DND-41 (cell line): ENCODE data around the gene B3GNT7.
"Not testable (repeated sequence)": the region's sequence is repeated elsewhere in the genome, so short reads cannot be mapped to it uniquely, and the experiment has no call there.

Experiments used
- ATAC-seq: fragments of 200-7000 bp; cut with Tn5 transposase; 3 replicates; pipeline ENCODE4 v1.9.1; 2021; ENCODE audit warnings: low read depth; ENCODE audit not compliant: insufficient read depth
- DNase-seq: peaks from one replicate; pipeline ENCODE4 v3.0.0-alpha.2; 2020
- H2AFZ ChIP-seq: 2 replicates; pipeline ENCODE4 v1.6.0; 2012; ENCODE audit warnings: low read depth, low read length
- H3K27ac ChIP-seq: 2 replicates; pipeline ENCODE4 v1.5.1; 2012; ENCODE audit warnings: low read length, inconsistent platforms
- H3K27me3 ChIP-seq: fragments of 200-600 bp; sonication (generic); 2 replicates; pipeline ENCODE4 v1.6.0; 2012; ENCODE audit warnings: low read length, mild to moderate bottlenecking, inconsistent platforms; ENCODE audit not compliant: insufficient read depth, poor library complexity
- H3K36me3 ChIP-seq: 2 replicates; pipeline ENCODE4 v1.5.1; 2012; ENCODE audit warnings: low read length, inconsistent platforms; ENCODE audit not compliant: insufficient read depth
- H3K4me1 ChIP-seq: 2 replicates; pipeline ENCODE4 v1.5.1; 2012; ENCODE audit warnings: mild to moderate bottlenecking, low read length; ENCODE audit not compliant: insufficient read depth
- H3K4me2 ChIP-seq: 2 replicates; pipeline ENCODE4 v1.6.0; 2012; ENCODE audit warnings: mild to moderate bottlenecking, moderate library complexity, low read length, inconsistent platforms; ENCODE audit not compliant: insufficient read depth
- H3K4me3 ChIP-seq, 2 experiments: fragments of 200-600 bp in 1 of 2; shearing (Covaris generic) in 1 of 2; 2 replicates each; pipeline ENCODE4 v1.5.1; 2012 to 2016; ENCODE audit warnings: inconsistent platforms in 2 of 2, low read length in 2 of 2, mild to moderate bottlenecking in 2 of 2, low read depth in 1 of 2, moderate library complexity in 1 of 2
- H3K79me2 ChIP-seq: 2 replicates; pipeline ENCODE4 v1.6.0; 2012; ENCODE audit warnings: low read length, inconsistent platforms; ENCODE audit not compliant: insufficient read depth
- H3K9ac ChIP-seq: 2 replicates; pipeline ENCODE4 v1.6.0; 2012; ENCODE audit warnings: low read depth, mild to moderate bottlenecking, inconsistent platforms, low read length, moderate library complexity
- H3K9me3 ChIP-seq: 2 replicates; pipeline ENCODE4 v1.5.1; 2012; ENCODE audit warnings: low read length, moderate library complexity, mild to moderate bottlenecking, inconsistent platforms; ENCODE audit not compliant: insufficient read depth, severe bottlenecking
- H4K20me1 ChIP-seq: 2 replicates; pipeline ENCODE4 v1.6.0; 2012; ENCODE audit warnings: low read length; ENCODE audit not compliant: insufficient read depth
- CTCF ChIP-seq: IDR thresholded peaks from 2 replicates; pipeline ENCODE4 v1.5.1; 2012; ENCODE audit warnings: borderline replicate concordance, low read length, moderate library complexity, mild to moderate bottlenecking; ENCODE audit not compliant: poor library complexity, severe bottlenecking; ENCODE audit errors: extremely low read depth
- EZH2 ChIP-seq: IDR thresholded peaks from 3 replicates; pipeline ENCODE4 v1.6.1; 2012; ENCODE audit warnings: borderline replicate concordance, low read depth, mild to moderate bottlenecking, moderate library complexity, low read length, inconsistent platforms; ENCODE audit not compliant: severe bottlenecking

Gene B3GNT7

GRCh38 chr2:231399853-231400680, 4.6 kb downstream of the B3GNT7 start:
- no peak for ATAC-seq
- H3K9me3 ChIP-seq, result no peaks in the 10 kb centered on the region
- H3K4me3 ChIP-seq, result no peak overlapping the region
- no peaks in the 10 kb centered on the region for H3K4me1 ChIP-seq
- DNase-seq, result no peak
- no peaks in the 10 kb centered on the region for H3K36me3 ChIP-seq
- no peak overlapping the region for H3K27ac ChIP-seq
- no peak overlapping the region for H2AFZ ChIP-seq
- no peaks in the 10 kb centered on the region for H3K79me2 ChIP-seq
- no peak overlapping the region for H3K9ac ChIP-seq
- H3K4me2 ChIP-seq, result no peak overlapping the region
- peaks cover 2% of the 10 kb centered on the region; the same call in 1 of the 2 replicates for H4K20me1 ChIP-seq
- TF ChIP-seq EZH2 (no peak), CTCF (no peak)
- peaks cover 7% of the 10 kb centered on the region for H3K27me3 ChIP-seq

GRCh38 chr2:231400681-231401080, 5.2 kb downstream of the B3GNT7 start:
- not testable (repeated sequence) for H3K36me3 ChIP-seq, H3K4me3 ChIP-seq, H3K4me2 ChIP-seq, H4K20me1 ChIP-seq, H3K9ac ChIP-seq, H3K4me1 ChIP-seq, H3K9me3 ChIP-seq, H3K79me2 ChIP-seq, H3K27ac ChIP-seq, DNase-seq, H2AFZ ChIP-seq, H3K27me3 ChIP-seq, ATAC-seq

GRCh38 chr2:231401101-231401500, 5.6 kb downstream of the B3GNT7 start:
- ATAC-seq, H3K36me3 ChIP-seq, H3K4me2 ChIP-seq, DNase-seq, H3K4me1 ChIP-seq, H3K27ac ChIP-seq, H3K9me3 ChIP-seq, H3K4me3 ChIP-seq, H3K79me2 ChIP-seq, H3K9ac ChIP-seq, H3K27me3 ChIP-seq, H2AFZ ChIP-seq, H4K20me1 ChIP-seq: not testable (repeated sequence)

GRCh38 chr2:231403421-231404182, 8.1 kb downstream of the B3GNT7 start:
- not testable (repeated sequence) for H3K9me3 ChIP-seq, H3K9ac ChIP-seq, H3K4me2 ChIP-seq, ATAC-seq, H3K4me1 ChIP-seq, H3K27me3 ChIP-seq, H3K36me3 ChIP-seq, H3K4me3 ChIP-seq, H2AFZ ChIP-seq, DNase-seq, H3K27ac ChIP-seq, H3K79me2 ChIP-seq, H4K20me1 ChIP-seq

GRCh38 chr2:231404183-231404578, 8.7 kb downstream of the B3GNT7 start:
- H3K79me2 ChIP-seq, H3K36me3 ChIP-seq, H3K4me1 ChIP-seq, H4K20me1 ChIP-seq, H3K27ac ChIP-seq, H3K9ac ChIP-seq, H3K27me3 ChIP-seq, DNase-seq, H3K4me2 ChIP-seq, ATAC-seq, H2AFZ ChIP-seq, H3K9me3 ChIP-seq, H3K4me3 ChIP-seq: not testable (repeated sequence)

- H3K36me3 ChIP-seq, H3K4me3 ChIP-seq, H3K79me2 ChIP-seq, H3K27me3 ChIP-seq, H3K4me1 ChIP-seq, H3K4me2 ChIP-seq, H4K20me1 ChIP-seq, H3K9ac ChIP-seq, DNase-seq, H2AFZ ChIP-seq, H3K9me3 ChIP-seq, H3K27ac ChIP-seq, ATAC-seq: not testable (repeated sequence)
These were observed 10.3 kb downstream of the B3GNT7 start for GRCh38 chr2:231405601-231406367.

GRCh38 chr2:231407686-231408085, 12.2 kb downstream of the B3GNT7 start:
- ATAC-seq, H3K9ac ChIP-seq: not testable (repeated sequence)

More at GRCh38 chr2:231407686-231408085, 12.2 kb downstream of the B3GNT7 start:
- not testable (repeated sequence) for H3K4me2 ChIP-seq, H3K27me3 ChIP-seq, H4K20me1 ChIP-seq, H3K4me3 ChIP-seq, H3K4me1 ChIP-seq, H3K79me2 ChIP-seq, H3K27ac ChIP-seq, H2AFZ ChIP-seq, DNase-seq, H3K36me3 ChIP-seq, H3K9me3 ChIP-seq
